Measurements from ENCODE around the gene TMEM63B.

Gene TMEM63B

GRCh38 chr6:44105993-44106740 is 21.2 kb upstream of the TMEM63B start:
- Histone ChIP-seq H3K4ac (ENCODE audit: low read length) (no peak overlapping the region), H3K36me3 (replicated peaks in 1 of 2; ENCODE audit: control insufficient read depth in 2 of 2, insufficient read depth in 2 of 2, low read length in 2 of 2) (peaks cover 63 to 78% of the 10 kb centered on the region in 2 donors), H3K18ac (ENCODE audit: low read length) (no peak overlapping the region), H3K4me2 (ENCODE audit: insufficient read depth, low read length, poor library complexity, severe bottlenecking) (no peak overlapping the region), H2AFZ (ENCODE audit: low read length) (no peak overlapping the region), H3K9me3 (replicated peaks in 1 of 2; ENCODE audit: control insufficient read depth in 2 of 2, insufficient read depth in 1 of 2, low read depth in 1 of 2, low read length in 2 of 2) (peaks cover 0 to 2% of the 10 kb centered on the region in 2 donors), H3K79me1 (ENCODE audit: low read depth, low read length) (peaks cover 10% of the 10 kb centered on the region), H3K4me1 (ENCODE audit: control insufficient read depth in 2 of 2, insufficient read depth in 1 of 2, low read depth in 1 of 2, low read length in 2 of 2) (peaks cover 5 to 6% of the 10 kb centered on the region in 2 donors), H4K8ac (ENCODE audit: low read depth, low read length) (no peak overlapping the region), H3K27ac (replicated peaks; ENCODE audit: low read length) (no peak overlapping the region), H2BK12ac (ENCODE audit: low read length) (peak overlapping the region; percentile 17), H3K27me3 (ENCODE audit: control insufficient read depth in 3 of 3, insufficient read depth in 3 of 3, low read depth in 1 of 3, low read length in 3 of 3) (no peaks in the 10 kb centered on the region), H4K91ac (ENCODE audit: low read depth, low read length, poor library complexity) (no peak overlapping the region), H3K9ac (ENCODE audit: low read depth, low read length, poor library complexity) (no peak overlapping the region), H3K14ac (ENCODE audit: low read length) (no peak overlapping the region), H3K23ac (ENCODE audit: low read depth, low read length, poor library complexity) (no peak overlapping the region), H3K4me3 (ENCODE audit: low read length in 2 of 2) (no peak overlapping the region), H2BK15ac (ENCODE audit: low read length) (no peak overlapping the region), H2BK120ac (ENCODE audit: low read depth, low read length) (no peak overlapping the region), H2BK5ac (ENCODE audit: low read length) (no peak overlapping the region), H2AK5ac (ENCODE audit: low read depth, low read length) (no peak overlapping the region)
- WGBS, 2 donors (ENCODE audit: extremely low coverage in 2 of 2, insufficient read length in 2 of 2, insufficient replicate concordance in 1 of 2): no CpG with 5 or more reads among the region's 3 CpGs
- no peak for DNase-seq (ENCODE audit: low spot score)

DNA sequence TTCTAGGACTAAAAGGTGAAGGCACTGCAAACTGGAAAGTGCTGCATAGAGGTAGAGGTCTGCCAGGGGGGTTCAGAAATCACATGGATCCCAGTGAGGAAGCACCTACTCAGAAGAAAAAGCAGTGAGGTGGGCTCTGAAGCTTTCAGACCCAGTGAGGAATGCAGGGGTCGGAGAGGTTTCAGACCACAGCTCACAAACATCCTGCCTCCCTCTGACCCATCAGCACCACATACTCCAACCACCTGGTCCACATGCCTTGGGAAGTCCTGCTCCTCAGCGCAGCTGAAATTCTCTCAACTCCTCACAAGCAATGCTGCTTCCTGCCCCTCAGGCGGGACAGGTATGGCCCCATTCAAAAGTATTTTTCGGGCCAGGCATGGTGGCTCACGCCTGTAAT is 20.3 kb upstream of the TMEM63B start:
- no peak overlapping the region for H3K14ac ChIP-seq (ENCODE audit: low read length)
- H3K4me1 ChIP-seq (ENCODE audit: control insufficient read depth in 2 of 2, insufficient read depth in 1 of 2, low read depth in 1 of 2, low read length in 2 of 2): peaks cover 5 to 6% of the 10 kb centered on the region in 2 donors
- no peaks in the 10 kb centered on the region for H3K27me3 ChIP-seq (ENCODE audit: control insufficient read depth in 3 of 3, insufficient read depth in 3 of 3, low read depth in 1 of 3, low read length in 3 of 3)
- WGBS, 2 donors (ENCODE audit: extremely low coverage in 2 of 2, insufficient read length in 2 of 2, insufficient replicate concordance in 1 of 2): no CpG with 5 or more reads among the region's 5 CpGs
- H3K79me1 ChIP-seq (ENCODE audit: low read depth, low read length): peaks cover 10% of the 10 kb centered on the region
- H3K4me2 ChIP-seq (ENCODE audit: insufficient read depth, low read length, poor library complexity, severe bottlenecking): no peak overlapping the region
- H2AFZ ChIP-seq (ENCODE audit: low read length): no peak overlapping the region
- peak overlapping the region in 1 of 2 donors; percentile 42 for H3K4me3 ChIP-seq (ENCODE audit: low read length in 2 of 2)
- no peak overlapping the region for H2AK5ac ChIP-seq (ENCODE audit: low read depth, low read length)
- no peak overlapping the region for H2BK12ac ChIP-seq (ENCODE audit: low read length)
- H2BK15ac ChIP-seq (ENCODE audit: low read length): no peak overlapping the region
- peaks cover 66 to 85% of the 10 kb centered on the region in 2 donors for H3K36me3 ChIP-seq (replicated peaks in 1 of 2; ENCODE audit: control insufficient read depth in 2 of 2, insufficient read depth in 2 of 2, low read length in 2 of 2)
- no peak overlapping the region for H4K8ac ChIP-seq (ENCODE audit: low read depth, low read length)
- H3K9me3 ChIP-seq (replicated peaks in 1 of 2; ENCODE audit: control insufficient read depth in 2 of 2, insufficient read depth in 1 of 2, low read depth in 1 of 2, low read length in 2 of 2): peaks cover 0 to 2% of the 10 kb centered on the region in 2 donors
- H2BK120ac ChIP-seq (ENCODE audit: low read depth, low read length): no peak overlapping the region
- no peak for DNase-seq (ENCODE audit: low spot score)
- H3K23ac ChIP-seq (ENCODE audit: low read depth, low read length, poor library complexity): no peak overlapping the region
- H3K4ac ChIP-seq (ENCODE audit: low read length): no peak overlapping the region
- H3K18ac ChIP-seq (ENCODE audit: low read length): no peak overlapping the region
- no peak overlapping the region for H3K9ac ChIP-seq (ENCODE audit: low read depth, low read length, poor library complexity)
- no peak overlapping the region for H4K91ac ChIP-seq (ENCODE audit: low read depth, low read length, poor library complexity)
- H2BK5ac ChIP-seq (ENCODE audit: low read length): no peak overlapping the region
- H3K27ac ChIP-seq (replicated peaks; ENCODE audit: low read length): no peak overlapping the region

DNA sequence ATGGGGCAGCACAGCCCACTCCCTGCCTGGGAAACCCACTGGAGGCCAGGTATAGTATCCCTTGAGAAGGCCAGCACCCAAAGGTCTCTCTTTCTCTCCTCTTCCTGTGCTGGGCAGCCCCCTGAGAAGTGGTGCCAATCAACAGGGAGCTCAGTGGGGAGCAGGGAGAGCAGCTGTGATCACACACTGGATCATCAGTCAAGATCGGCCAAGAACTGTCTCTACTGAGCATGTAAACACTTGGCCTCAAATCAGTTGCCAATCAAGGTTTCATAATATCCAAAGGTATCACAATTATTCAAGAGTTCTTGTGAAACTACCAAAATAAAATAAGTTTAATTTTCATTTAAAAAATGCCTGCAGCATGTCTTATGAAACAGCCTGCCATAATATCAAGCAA is 18.9 kb upstream of the TMEM63B start:
- no CpG with 5 or more reads among the region's 1 CpG for WGBS, 2 donors (ENCODE audit: extremely low coverage in 2 of 2, insufficient read length in 2 of 2, insufficient replicate concordance in 1 of 2)

GRCh38 chr6:44109212-44109611 is 18.1 kb upstream of the TMEM63B start:
- H2BK120ac ChIP-seq (ENCODE audit: low read depth, low read length): no peak overlapping the region
- H3K9ac ChIP-seq (ENCODE audit: low read depth, low read length, poor library complexity): no peak overlapping the region
- no peak overlapping the region for H3K14ac ChIP-seq (ENCODE audit: low read length)
- WGBS, 2 donors (ENCODE audit: extremely low coverage in 2 of 2, insufficient read length in 2 of 2, insufficient replicate concordance in 1 of 2): no CpG with 5 or more reads among the region's 10 CpGs
- H3K4me2 ChIP-seq (ENCODE audit: insufficient read depth, low read length, poor library complexity, severe bottlenecking): no peak overlapping the region
- H3K9me3 ChIP-seq (replicated peaks in 1 of 2; ENCODE audit: control insufficient read depth in 2 of 2, insufficient read depth in 1 of 2, low read depth in 1 of 2, low read length in 2 of 2): no peaks in the 10 kb centered on the region
- H3K79me1 ChIP-seq (ENCODE audit: low read depth, low read length): peaks cover 10% of the 10 kb centered on the region
- H4K91ac ChIP-seq (ENCODE audit: low read depth, low read length, poor library complexity): no peak overlapping the region
- no peaks in the 10 kb centered on the region for H3K27me3 ChIP-seq (ENCODE audit: control insufficient read depth in 3 of 3, insufficient read depth in 3 of 3, low read depth in 1 of 3, low read length in 3 of 3)
- no peaks in the 10 kb centered on the region for H3K4me1 ChIP-seq (ENCODE audit: control insufficient read depth in 2 of 2, insufficient read depth in 1 of 2, low read depth in 1 of 2, low read length in 2 of 2)
- no peak for DNase-seq (ENCODE audit: low spot score)
- no peak overlapping the region for H3K4ac ChIP-seq (ENCODE audit: low read length)
- no peak overlapping the region for H3K27ac ChIP-seq (replicated peaks; ENCODE audit: low read length)
- H3K23ac ChIP-seq (ENCODE audit: low read depth, low read length, poor library complexity): no peak overlapping the region
- H2AK5ac ChIP-seq (ENCODE audit: low read depth, low read length): no peak overlapping the region
- H2BK15ac ChIP-seq (ENCODE audit: low read length): no peak overlapping the region
- H3K18ac ChIP-seq (ENCODE audit: low read length): no peak overlapping the region
- H2BK5ac ChIP-seq (ENCODE audit: low read length): no peak overlapping the region
- H3K36me3 ChIP-seq (replicated peaks in 1 of 2; ENCODE audit: control insufficient read depth in 2 of 2, insufficient read depth in 2 of 2, low read length in 2 of 2): peaks cover 71 to 92% of the 10 kb centered on the region in 2 donors
- H2AFZ ChIP-seq (ENCODE audit: low read length): no peak overlapping the region
- H3K4me3 ChIP-seq (ENCODE audit: low read length in 2 of 2): no peak overlapping the region
- no peak overlapping the region for H2BK12ac ChIP-seq (ENCODE audit: low read length)
- no peak overlapping the region for H4K8ac ChIP-seq (ENCODE audit: low read depth, low read length)

More for the DNA sequence above, 18.9 kb upstream of the TMEM63B start:
- no peak overlapping the region for H2AK5ac ChIP-seq (ENCODE audit: low read depth, low read length)
- H3K4me1 ChIP-seq (ENCODE audit: control insufficient read depth in 2 of 2, insufficient read depth in 1 of 2, low read depth in 1 of 2, low read length in 2 of 2): peaks cover 0 to under 1% of the 10 kb centered on the region in 2 donors
- peaks cover 10% of the 10 kb centered on the region for H3K79me1 ChIP-seq (ENCODE audit: low read depth, low read length)
- no peak overlapping the region for H3K14ac ChIP-seq (ENCODE audit: low read length)
- H2BK5ac ChIP-seq (ENCODE audit: low read length): no peak overlapping the region
- H3K9me3 ChIP-seq (replicated peaks in 1 of 2; ENCODE audit: control insufficient read depth in 2 of 2, insufficient read depth in 1 of 2, low read depth in 1 of 2, low read length in 2 of 2): peaks cover 0 to 2% of the 10 kb centered on the region in 2 donors
- H3K4me2 ChIP-seq (ENCODE audit: insufficient read depth, low read length, poor library complexity, severe bottlenecking): no peak overlapping the region
- H2BK15ac ChIP-seq (ENCODE audit: low read length): no peak overlapping the region
- no peak overlapping the region for H3K23ac ChIP-seq (ENCODE audit: low read depth, low read length, poor library complexity)
- no peak overlapping the region for H3K4me3 ChIP-seq (ENCODE audit: low read length in 2 of 2)
- H3K36me3 ChIP-seq (replicated peaks in 1 of 2; ENCODE audit: control insufficient read depth in 2 of 2, insufficient read depth in 2 of 2, low read length in 2 of 2): peaks cover 70 to 92% of the 10 kb centered on the region in 2 donors
- no peak overlapping the region for H2BK120ac ChIP-seq (ENCODE audit: low read depth, low read length)
- no peak overlapping the region for H4K8ac ChIP-seq (ENCODE audit: low read depth, low read length)
- no peak overlapping the region for H2AFZ ChIP-seq (ENCODE audit: low read length)
- no peak overlapping the region for H3K27ac ChIP-seq (replicated peaks; ENCODE audit: low read length)
- no peak overlapping the region for H3K4ac ChIP-seq (ENCODE audit: low read length)
- no peak overlapping the region for H4K91ac ChIP-seq (ENCODE audit: low read depth, low read length, poor library complexity)
- H2BK12ac ChIP-seq (ENCODE audit: low read length): no peak overlapping the region
- DNase-seq (ENCODE audit: low spot score): no peak
- no peak overlapping the region for H3K9ac ChIP-seq (ENCODE audit: low read depth, low read length, poor library complexity)
- no peaks in the 10 kb centered on the region for H3K27me3 ChIP-seq (ENCODE audit: control insufficient read depth in 3 of 3, insufficient read depth in 3 of 3, low read depth in 1 of 3, low read length in 3 of 3)
- H3K18ac ChIP-seq (ENCODE audit: low read length): no peak overlapping the region
